Spleen (tissue), 11 donors: ENCODE measurements around the gene USB1. TPM values are rescaled to one million over a fixed set of nuclear protein-coding genes. Genes with fewer than 3 reads are reported as not detected.

Source experiments
- DNase-seq: peaks from one replicate; pipeline ENCODE4 v3.0.0-alpha.2; 2020
- H3K27ac ChIP-seq, 8 donors: fragments of 200-600 bp; sonication (generic) in 7 of 8; 1 replicate in 4 of 8; 2 replicates in 4 of 8; pipeline versions ENCODE4 v1.5.0 to v1.8.0; 2016 to 2021; ENCODE audit warnings: inconsistent platforms in 4 of 8, mild to moderate bottlenecking in 4 of 8, moderate library complexity in 1 of 8
- H3K27me3 ChIP-seq, 7 donors: fragments of 200-600 bp; sonication (generic) in 6 of 7; replicated peaks in 1 of 7; 1 replicate in 4 of 7; 2 replicates in 3 of 7; pipeline versions ENCODE4 v1.5.0 to v1.8.0; 2016 to 2021; ENCODE audit warnings: inconsistent platforms in 3 of 7, mild to moderate bottlenecking in 1 of 7
- H3K36me3 ChIP-seq, 6 donors: fragments of 200-600 bp; sonication (generic) in 5 of 6; 1 replicate in 4 of 6; 2 replicates in 2 of 6; pipeline versions ENCODE4 v1.5.0 to v1.8.0; 2016 to 2021; ENCODE audit warnings: inconsistent platforms in 2 of 6
- H3K4me1 ChIP-seq, 6 donors: fragments of 200-600 bp; sonication (generic) in 5 of 6; 1 replicate in 3 of 6; 2 replicates in 3 of 6; pipeline versions ENCODE4 v1.5.0 to v1.8.0; 2016 to 2021; ENCODE audit warnings: inconsistent platforms in 3 of 6
- H3K4me3 ChIP-seq, 8 donors: fragments of 200-600 bp; sonication (generic) in 7 of 8; 1 replicate in 4 of 8; 2 replicates in 4 of 8; pipeline versions ENCODE4 v1.5.0 to v1.8.0; 2016 to 2021; ENCODE audit warnings: inconsistent platforms in 4 of 8, mild to moderate bottlenecking in 4 of 8, moderate library complexity in 2 of 8
- H3K9me3 ChIP-seq, 8 donors: fragments of 200-600 bp; sonication (generic) in 7 of 8; 1 replicate in 4 of 8; 2 replicates in 4 of 8; pipeline versions ENCODE4 v1.5.0 to v1.8.0; 2016 to 2021; ENCODE audit warnings: inconsistent platforms in 4 of 8
- CTCF ChIP-seq, 11 experiments: fragments of 200-600 bp in 7 of 11; fragments of 450-650 bp in 4 of 11; sonication (generic) in 4 of 11; IDR thresholded peaks in 8 of 11; conservative IDR thresholded peaks in 3 of 11; 1 replicate in 7 of 11; 2 replicates in 4 of 11; pipeline versions ENCODE4 v1.4.0 to v1.8.0; 2016 to 2021; ENCODE audit warnings: antibody characterized with exemption in 11 of 11, inconsistent platforms in 4 of 11, mild to moderate bottlenecking in 1 of 11
- POLR2A ChIP-seq, 3 donors: fragments of 450-650 bp; IDR thresholded peaks; one replicate each; pipeline ENCODE4 v1.5.1; 2017; ENCODE audit warnings: antibody characterized with exemption in 3 of 3, mild to moderate bottlenecking in 1 of 3
- POLR2AphosphoS5 ChIP-seq, 3 donors: sonication (generic); formaldehyde crosslinking; IDR thresholded peaks; one replicate each; pipeline ENCODE4 v1.5.1; 2017; ENCODE audit warnings: antibody characterized with exemption in 3 of 3
- WGBS, 5 donors: extraction: QIAGEN DNeasy Blood & Tissue Kit in 3 of 5; methylation state at CpG; one replicate each; pipeline versions ENCODE4 v1.1.5 to v1.1.7; 2013 to 2018; 5-methylcytosine and 5-hydroxymethylcytosine counted together
- intact Hi-C: fragments of 100-400 bp; cut with DNase I; formaldehyde crosslinking; loops from one replicate; pipeline ENCODE4 v1.15.0; 2023; ENCODE audit warnings: low total_unique reads
- polyA plus RNA-seq, 3 donors: library from polyadenylated mRNA; stranded (reverse); fragments of 200-250 nt; gene quantifications; one replicate each; pipeline ENCODE4 v1.2.1, GENCODE V29; 2013
- total RNA-seq, 7 donors: library from RNA; depleted of rRNA in 3 of 7; stranded (reverse); fragments of >200 nt in 3 of 7; fragmentation: NEBNext Ultra II Directional in 4 of 7; extraction: Animal tissue kit (Norgen Biotek cat#: 25700) in 4 of 7; gene quantifications; one replicate each; pipeline versions ENCODE4 v1.1.0 to v1.2.1, GENCODE V29; 2016 to 2021
- donor health status: healthy with polysubstance abuse.
- donor health status: DM: no; HTN: no; CAD: no; lungs with moderate emphysema.
- donor health status: DM: no; HTN: no; CAD: no.
- donor health status: Bipolar disorder and iron deficiency.
- donor health status: healthy.
- donor health status: DM: no; HTN: no; CAD: no.
- donor health status: DM: yes; HTN: yes; CAD: no.

USB1 gene
- total and polyA plus RNA-seq, 10 donors = 17.7 to 78.4 (median 46.9) TPM

GRCh38 chr16:57966204-57966771 is 34.9 kb upstream of the USB1 start:
- intact Hi-C loops = no loop called here
- TF ChIP-seq POLR2AphosphoS5 (IDR thresholded peaks at IDR 0.05) (no peak), POLR2A (IDR thresholded peaks at IDR 0.05) (no peak), CTCF (IDR thresholded peaks at IDR 0.05 in 8 of 11, conservative IDR thresholded peaks at IDR 0.05 in 3 of 11) (no peak)
- 36 to 64% (median 45%) methylated on average over 4 of the region's 4 CpGs for WGBS, 5 donors
- Histone ChIP-seq H3K4me3 (no peak overlapping the region), H3K36me3 (no peaks in the 10 kb centered on the region), H3K27ac (no peak overlapping the region), H3K9me3 (no peaks in the 10 kb centered on the region), H3K4me1 (no peaks in the 10 kb centered on the region), H3K27me3 (no peaks in the 10 kb centered on the region)
- DNase-seq = no peak

DNA sequence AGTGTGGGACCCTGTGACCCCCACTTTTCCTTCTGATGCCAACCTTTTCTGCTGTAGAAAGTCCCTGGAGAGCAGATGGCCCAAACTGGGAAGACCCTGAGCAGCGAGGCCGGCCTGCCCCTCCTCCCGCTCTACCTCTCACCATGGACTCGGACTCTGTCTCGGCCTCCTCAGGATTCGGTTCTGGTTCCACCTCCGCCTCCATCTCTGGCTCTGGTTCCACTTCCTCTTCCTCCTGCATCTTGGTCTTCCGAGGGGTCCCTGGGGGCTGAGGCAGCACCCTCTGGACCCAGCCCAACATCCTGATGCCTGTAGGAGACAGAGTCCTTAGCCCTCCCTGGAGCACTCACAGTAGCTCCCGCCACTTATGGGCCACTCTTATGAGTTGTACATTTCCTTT is 34.2 kb upstream of the USB1 start:
- TF ChIP-seq POLR2AphosphoS5 (IDR thresholded peaks at IDR 0.05) = no peak
- TF ChIP-seq POLR2A (IDR thresholded peaks at IDR 0.05) = no peak
- TF ChIP-seq CTCF (IDR thresholded peaks at IDR 0.05 in 8 of 11, conservative IDR thresholded peaks at IDR 0.05 in 3 of 11) = no peak
- Histone ChIP-seq H3K27ac (no peak overlapping the region), H3K36me3 (no peaks in the 10 kb centered on the region), H3K9me3 (no peaks in the 10 kb centered on the region), H3K4me3 (no peak overlapping the region), H3K4me1 (no peaks in the 10 kb centered on the region), H3K27me3 (no peaks in the 10 kb centered on the region)
- 78 to 95% (median 79%) methylated on average over 9 of the region's 9 CpGs for WGBS, 5 donors
- no peak for DNase-seq
- intact Hi-C loops = no loop called here

DNA sequence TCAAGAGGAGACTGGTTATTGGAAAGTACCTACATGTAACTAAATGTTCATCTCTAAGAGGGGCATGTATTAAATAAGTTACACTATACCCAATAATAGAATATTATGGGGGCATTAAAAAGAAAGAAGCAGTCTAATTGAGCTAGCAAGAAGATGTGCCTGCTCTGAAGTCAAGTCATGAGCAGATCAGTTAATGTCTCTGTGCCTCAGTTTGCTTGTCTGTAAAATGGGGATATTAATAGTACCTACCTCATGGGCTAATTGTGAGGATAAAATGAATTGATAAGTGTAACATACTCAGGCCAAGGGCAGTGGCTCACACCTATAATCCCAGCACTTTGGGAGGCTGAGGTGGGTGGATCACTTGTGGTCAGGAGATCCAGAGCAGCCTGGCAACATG is 33.3 kb upstream of the USB1 start:
- Histone ChIP-seq H3K4me3 (no peak overlapping the region), H3K9me3 (no peaks in the 10 kb centered on the region), H3K27ac (no peak overlapping the region), H3K4me1 (no peaks in the 10 kb centered on the region), H3K36me3 (no peaks in the 10 kb centered on the region), H3K27me3 (no peaks in the 10 kb centered on the region)
- DNase-seq = no peak
- TF ChIP-seq POLR2AphosphoS5 (IDR thresholded peaks at IDR 0.05) = no peak
- TF ChIP-seq POLR2A (IDR thresholded peaks at IDR 0.05) = no peak
- no peak for TF ChIP-seq CTCF (IDR thresholded peaks at IDR 0.05 in 8 of 11, conservative IDR thresholded peaks at IDR 0.05 in 3 of 11)
- intact Hi-C loops = no loop called here

GRCh38 chr16:57969451-57970123 is 31.6 kb upstream of the USB1 start:
- 77 to 88% (median 85%) methylated on average over 9 to 10 of the region's 10 CpGs for WGBS, 5 donors
- intact Hi-C loops = no loop called here
- no peaks in the 10 kb centered on the region for H3K4me1 ChIP-seq
- H3K9me3 ChIP-seq = no peaks in the 10 kb centered on the region
- no peaks in the 10 kb centered on the region for H3K27me3 ChIP-seq
- no peak overlapping the region for H3K27ac ChIP-seq
- no peak overlapping the region for H3K4me3 ChIP-seq
- TF ChIP-seq CTCF (IDR thresholded peaks at IDR 0.05 in 8 of 11, conservative IDR thresholded peaks at IDR 0.05 in 3 of 11) (no peak), POLR2A (IDR thresholded peaks at IDR 0.05) (no peak), POLR2AphosphoS5 (IDR thresholded peaks at IDR 0.05) (no peak)
- H3K36me3 ChIP-seq = no peaks in the 10 kb centered on the region
- DNase-seq = no peak
